GM19324 (cell line): ENCODE measurements around the gene CPEB4.

Source experiments
- ATAC-seq: cut with Tn5 transposase; IDR thresholded peaks from one replicate; pipeline ENCODE4 v1.9.1; 2021; ENCODE audit warnings: mild to moderate bottlenecking, moderate library complexity; ENCODE audit not compliant: unreplicated experiment, low FRiP score

The CPEB4 gene

GRCh38 chr5:173970878-173971650 lies 82.9 kb downstream of the CPEB4 start:
- ATAC-seq: no peak

- no peak for ATAC-seq
These were observed 83.7 kb downstream of the CPEB4 start for GRCh38 chr5:173971681-173972345.

- no peak for ATAC-seq
These were observed 84.4 kb downstream of the CPEB4 start for GRCh38 chr5:173972607-173972924.

- ATAC-seq: no peak
These were observed 84.9 kb downstream of the CPEB4 start for GRCh38 chr5:173972925-173973615.

GRCh38 chr5:173973616-173973969 lies 85.4 kb downstream of the CPEB4 start:
- no peak for ATAC-seq

GRCh38 chr5:173974688-173975239 lies 86.6 kb downstream of the CPEB4 start:
- no peak for ATAC-seq

- no peak for ATAC-seq
These were observed 93.1 kb downstream of the CPEB4 start for GRCh38 chr5:173981185-173981761.

- ATAC-seq: no peak
These were observed 96.1 kb downstream of the CPEB4 start for GRCh38 chr5:173984218-173984617.

GRCh38 chr5:173988554-173989431 lies 100.6 kb downstream of the CPEB4 start, which contains the start of gene C5orf47:
Gene C5orf47 (plus strand): TSS chr5:173989170. CDS start chr5:173989264, 94 bp downstream.
- no peak for ATAC-seq

GRCh38 chr5:173989432-173990082 lies 101.4 kb downstream of the CPEB4 start:
- ATAC-seq: no peak

- ATAC-seq: no peak
These were observed 109.2 kb downstream of the CPEB4 start for GRCh38 chr5:173997331-173997730.

GRCh38 chr5:173998531-173998930 lies 110.4 kb downstream of the CPEB4 start:
- no peak for ATAC-seq

- no peak for ATAC-seq
These were observed 111.9 kb downstream of the CPEB4 start for GRCh38 chr5:174000076-174000475.

- ATAC-seq: no peak
These were observed 115.6 kb downstream of the CPEB4 start for GRCh38 chr5:174003795-174004194.

GRCh38 chr5:174008922-174009321 lies 120.8 kb downstream of the CPEB4 start:
- ATAC-seq: no peak

GRCh38 chr5:174010365-174010764 lies 122.2 kb downstream of the CPEB4 start:
- no peak for ATAC-seq

- no peak for ATAC-seq
These were observed 123.3 kb downstream of the CPEB4 start for GRCh38 chr5:174011441-174011840.
